Prostate gland (tissue), 2 donors: ENCODE measurements around the gene CDK5RAP1. TPM values are rescaled to one million over a fixed set of nuclear protein-coding genes. Genes with fewer than 3 reads are reported as not detected.
"Not testable (repeated sequence)": the region's sequence is repeated elsewhere in the genome, so short reads cannot be mapped to it uniquely, and the experiment has no call there.

ENCODE experiments used
- DNase-seq: peaks from one replicate; pipeline ENCODE4 v3.0.0-alpha.2; 2019; ENCODE audit warnings: low spot score
- H3K27ac ChIP-seq, 2 donors: fragments of 200-600 bp; sonication (generic); 2 replicates each; pipeline ENCODE4 v1.5.1; 2017 to 2019
- H3K27me3 ChIP-seq: fragments of 200-600 bp; sonication (generic); replicated peaks from 2 replicates; pipeline ENCODE4 v1.5.1; 2019; ENCODE audit not compliant: insufficient read depth
- H3K36me3 ChIP-seq, 2 donors: fragments of 200-600 bp; sonication (generic); 1 replicate in 1 of 2; 2 replicates in 1 of 2; pipeline versions ENCODE4 v1.5.1 to v1.8.1; 2017 to 2019
- H3K4me1 ChIP-seq: fragments of 200-600 bp; sonication (generic); replicated peaks from 2 replicates; pipeline ENCODE4 v1.5.1; 2019
- H3K4me3 ChIP-seq, 2 donors: fragments of 200-600 bp; sonication (generic); 2 replicates each; pipeline ENCODE4 v1.5.1; 2017 to 2019
- H3K9me3 ChIP-seq: fragments of 200-600 bp; sonication (generic); 2 replicates; pipeline ENCODE4 v1.5.1; 2017
- CTCF ChIP-seq, 4 experiments: fragments of 200-600 bp in 2 of 4; fragments of 450-650 bp in 2 of 4; sonication (generic) in 2 of 4; IDR thresholded peaks; 1 replicate in 3 of 4; 2 replicates in 1 of 4; pipeline ENCODE4 v1.5.1; 2016 to 2019; ENCODE audit warnings: antibody characterized with exemption in 4 of 4, mild to moderate bottlenecking in 2 of 4, moderate library complexity in 2 of 4
- POLR2A ChIP-seq: fragments of 450-650 bp; IDR thresholded peaks from one replicate; pipeline ENCODE4 v1.6.1; 2016; ENCODE audit warnings: antibody characterized with exemption, mild to moderate bottlenecking
- POLR2AphosphoS5 ChIP-seq: sonication (generic); formaldehyde crosslinking; IDR thresholded peaks from one replicate; pipeline ENCODE4 v1.6.1; 2017; ENCODE audit warnings: antibody characterized with exemption
- WGBS: methylation state at CpG from one replicate; pipeline ENCODE4 v1.1.5; 2018; 5-methylcytosine and 5-hydroxymethylcytosine counted together
- intact Hi-C: fragments of 100-400 bp; cut with DNase I; formaldehyde crosslinking; loops from one replicate; pipeline ENCODE4 v1.14.2; 2022
- total RNA-seq, 2 donors: library from RNA; depleted of rRNA; stranded (reverse); fragments of >200 nt; gene quantifications; one replicate each; pipeline ENCODE4 v1.1.0, GENCODE V29; 2016

Gene CDK5RAP1
- total RNA-seq, 2 donors from 2014 or later, result 18.0 to 24.7 TPM

- Histone ChIP-seq H3K9me3 (no peaks in the 10 kb centered on the region), H3K4me3 (no peak overlapping the region), H3K27me3 (no peaks in the 10 kb centered on the region), H3K27ac (no peak overlapping the region), H3K4me1 (peaks cover 3% of the 10 kb centered on the region), H3K36me3 (peaks cover 0 to 3% of the 10 kb centered on the region in 2 donors)
- WGBS, result 76% methylated on average over 4 of the region's 4 CpGs
- DNase-seq, result no peak
- TF ChIP-seq CTCF (IDR thresholded peaks at IDR 0.05) (no peak), POLR2A (no peak)
- intact Hi-C loops, result no loop called here
Measured at GRCh38 chr20:33394718-33395117, 6.6 kb downstream of the CDK5RAP1 start.

- Histone ChIP-seq H3K36me3 (peaks cover 0 to 3% of the 10 kb centered on the region in 2 donors), H3K27me3 (no peaks in the 10 kb centered on the region), H3K4me1 (peaks cover 3% of the 10 kb centered on the region), H3K9me3 (no peaks in the 10 kb centered on the region), H3K4me3 (no peak overlapping the region), H3K27ac (no peak overlapping the region)
- no peak for TF ChIP-seq POLR2AphosphoS5
- 87% methylated on average over 4 of the region's 4 CpGs for WGBS
- no peak for DNase-seq
- intact Hi-C loops, result no loop called here
Measured at GRCh38 chr20:33393609-33394008, 7.7 kb downstream of the CDK5RAP1 start.

- intact Hi-C loops, result no loop called here
Measured at GRCh38 chr20:33391722-33392415, 9.4 kb downstream of the CDK5RAP1 start.

GRCh38 chr20:33389326-33389725, 12.0 kb downstream of the CDK5RAP1 start:
- H3K4me3 ChIP-seq, DNase-seq, H3K36me3 ChIP-seq, H3K27ac ChIP-seq, H3K27me3 ChIP-seq, H3K4me1 ChIP-seq, intact Hi-C loops, H3K9me3 ChIP-seq: not testable (repeated sequence)
- 96% methylated on average over 29 of the region's 36 CpGs for WGBS

More at GRCh38 chr20:33391722-33392415, 9.4 kb downstream of the CDK5RAP1 start:
- WGBS, result 78% methylated on average over 9 of the region's 9 CpGs
- H3K4me1 ChIP-seq, result peaks cover 2% of the 10 kb centered on the region
- H3K27me3 ChIP-seq, result no peaks in the 10 kb centered on the region
- TF ChIP-seq POLR2A, result no peak
- TF ChIP-seq CTCF (IDR thresholded peaks at IDR 0.05), result no peak
- TF ChIP-seq POLR2AphosphoS5, result no peak
- no peak overlapping the region for H3K4me3 ChIP-seq
- peaks cover 0 to 3% of the 10 kb centered on the region in 2 donors for H3K36me3 ChIP-seq
- H3K27ac ChIP-seq, result no peak overlapping the region
- no peak for DNase-seq
- H3K9me3 ChIP-seq, result no peaks in the 10 kb centered on the region

GRCh38 chr20:33388268-33388667, 13.1 kb downstream of the CDK5RAP1 start:
- WGBS, result 87% methylated on average over 3 of the region's 3 CpGs
- no peak for DNase-seq
- Histone ChIP-seq H3K27ac (no peak overlapping the region), H3K9me3 (no peaks in the 10 kb centered on the region), H3K36me3 (peaks cover 0 to 4% of the 10 kb centered on the region in 2 donors), H3K27me3 (no peaks in the 10 kb centered on the region), H3K4me3 (no peak overlapping the region), H3K4me1 (no peaks in the 10 kb centered on the region)
- TF ChIP-seq POLR2AphosphoS5 (no peak), POLR2A (no peak), CTCF (IDR thresholded peaks at IDR 0.05) (no peak)
- intact Hi-C loops, result no loop called here

- Histone ChIP-seq H3K27me3 (no peaks in the 10 kb centered on the region), H3K36me3 (peaks cover 0 to 4% of the 10 kb centered on the region in 2 donors), H3K27ac (no peak overlapping the region), H3K9me3 (no peaks in the 10 kb centered on the region), H3K4me3 (no peak overlapping the region), H3K4me1 (no peaks in the 10 kb centered on the region)
- intact Hi-C loops, result no loop called here
- TF ChIP-seq CTCF (IDR thresholded peaks at IDR 0.05), result no peak
- no peak for TF ChIP-seq POLR2A
- WGBS, result 70% methylated on average over 7 of the region's 7 CpGs
- DNase-seq, result no peak
Measured at GRCh38 chr20:33387177-33387576, 14.1 kb downstream of the CDK5RAP1 start.
